ENCODE results near the gene RNF125. TPM values are rescaled to one million over a fixed set of nuclear protein-coding genes. Genes with fewer than 3 reads are reported as not detected.
"Not testable (repeated sequence)": the region's sequence is repeated elsewhere in the genome, so short reads cannot be mapped to it uniquely, and the experiment has no call there.

The RNF125 gene
- total and polyA plus RNA-seq, 4 donors: 1.4 to 9.2 (median 3.3) TPM

DNA sequence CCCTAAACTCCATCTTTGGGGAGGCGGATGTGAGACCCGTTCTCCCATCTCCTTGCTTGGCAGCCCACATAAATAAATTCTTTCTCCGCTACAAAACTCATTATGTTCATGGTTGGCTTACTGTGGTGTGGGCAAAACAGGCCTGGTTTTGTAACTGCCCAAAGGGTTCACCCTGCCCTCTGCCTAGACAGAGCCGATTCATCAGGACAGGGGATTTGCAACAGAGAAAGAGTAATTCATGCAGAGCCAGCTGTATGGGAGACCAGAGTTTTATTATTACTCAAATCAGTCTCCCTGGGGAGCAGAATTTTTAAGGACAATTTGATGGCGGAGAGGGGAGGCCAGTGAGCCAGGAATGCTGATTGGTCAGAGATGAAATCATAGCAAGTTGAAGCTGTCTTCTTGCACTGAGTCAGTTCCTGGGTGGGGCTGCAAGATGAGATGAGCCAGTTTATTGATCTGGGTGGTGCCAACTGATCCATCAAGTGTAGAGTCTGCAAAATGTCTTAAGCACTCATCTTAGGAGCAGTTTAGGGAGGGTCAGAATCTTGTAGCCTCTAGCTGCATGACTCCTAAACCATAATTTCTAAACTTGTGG, 8.4 kb upstream of the RNF125 start:
- Histone ChIP-seq H3K4me1 (ENCODE audit: control insufficient read depth in 5 of 5, insufficient read depth in 5 of 5, low read length in 5 of 5) (no peaks in the 10 kb centered on the region), H3K9ac (ENCODE audit: insufficient read depth in 1 of 2, low read length in 2 of 2) (no peak overlapping the region), H3K9me3 (ENCODE audit: control insufficient read depth in 4 of 4, insufficient read depth in 3 of 4, low read length in 3 of 4) (no peaks in the 10 kb centered on the region), H3K4me3 (no peak overlapping the region), H3K27ac (ENCODE audit: low read depth in 1 of 2, low read length in 1 of 2) (no peak overlapping the region), H3K36me3 (ENCODE audit: control insufficient read depth in 4 of 4, insufficient read depth in 4 of 4, low read length in 4 of 4) (no peaks in the 10 kb centered on the region), H3K27me3 (ENCODE audit: control insufficient read depth in 3 of 3, insufficient read depth in 3 of 3, low read length in 2 of 3) (no peaks in the 10 kb centered on the region)
- ATAC-seq (ENCODE audit: insufficient read depth, low FRiP score) (no peak), DNase-seq (no peak)
- TF ChIP-seq, protein P1, sequence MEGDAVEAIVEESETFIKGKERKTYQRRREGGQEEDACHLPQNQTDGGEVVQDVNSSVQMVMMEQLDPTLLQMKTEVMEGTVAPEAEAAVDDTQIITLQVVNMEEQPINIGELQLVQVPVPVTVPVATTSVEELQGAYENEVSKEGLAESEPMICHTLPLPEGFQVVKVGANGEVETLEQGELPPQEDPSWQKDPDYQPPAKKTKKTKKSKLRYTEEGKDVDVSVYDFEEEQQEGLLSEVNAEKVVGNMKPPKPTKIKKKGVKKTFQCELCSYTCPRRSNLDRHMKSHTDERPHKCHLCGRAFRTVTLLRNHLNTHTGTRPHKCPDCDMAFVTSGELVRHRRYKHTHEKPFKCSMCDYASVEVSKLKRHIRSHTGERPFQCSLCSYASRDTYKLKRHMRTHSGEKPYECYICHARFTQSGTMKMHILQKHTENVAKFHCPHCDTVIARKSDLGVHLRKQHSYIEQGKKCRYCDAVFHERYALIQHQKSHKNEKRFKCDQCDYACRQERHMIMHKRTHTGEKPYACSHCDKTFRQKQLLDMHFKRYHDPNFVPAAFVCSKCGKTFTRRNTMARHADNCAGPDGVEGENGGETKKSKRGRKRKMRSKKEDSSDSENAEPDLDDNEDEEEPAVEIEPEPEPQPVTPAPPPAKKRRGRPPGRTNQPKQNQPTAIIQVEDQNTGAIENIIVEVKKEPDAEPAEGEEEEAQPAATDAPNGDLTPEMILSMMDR (IDR thresholded peaks at IDR 0.05; ENCODE audit: control extremely low read depth, extremely low read depth): no peak
- 95 to 97% methylated on average over 5 of the region's 5 CpGs for WGBS, 2 donors

DNA sequence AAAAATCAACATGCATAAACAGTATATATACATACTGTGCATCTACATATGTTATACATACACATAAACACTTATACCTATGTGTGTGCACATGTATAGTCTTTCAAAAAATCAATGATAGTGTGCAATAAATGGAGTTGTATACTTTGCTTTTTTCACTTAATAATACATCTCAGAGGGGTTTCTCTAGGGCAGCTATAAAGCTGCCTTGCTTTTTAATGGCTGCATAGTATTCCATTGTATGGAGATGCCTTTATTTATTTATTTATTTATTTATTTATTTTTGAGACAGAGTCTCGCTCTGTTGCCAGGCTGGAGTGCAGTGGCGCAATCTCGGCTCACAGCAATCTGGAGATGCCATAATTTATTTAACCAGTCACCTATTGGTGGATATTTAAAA, 7.4 kb upstream of the RNF125 start:
- ATAC-seq (ENCODE audit: insufficient read depth, low FRiP score) (no peak), DNase-seq (no peak)
- H3K27me3 ChIP-seq (ENCODE audit: control insufficient read depth in 3 of 3, insufficient read depth in 3 of 3, low read length in 2 of 3): peaks cover 0 to 6% (median 0%) of the 10 kb centered on the region in 3 donors
- no peaks in the 10 kb centered on the region for H3K4me1 ChIP-seq (ENCODE audit: control insufficient read depth in 5 of 5, insufficient read depth in 5 of 5, low read length in 5 of 5)
- TF ChIP-seq, protein P1 (IDR thresholded peaks at IDR 0.05; ENCODE audit: control extremely low read depth, extremely low read depth): no peak
- H3K9me3 ChIP-seq (ENCODE audit: control insufficient read depth in 4 of 4, insufficient read depth in 3 of 4, low read length in 3 of 4): no peaks in the 10 kb centered on the region
- WGBS, 2 donors: 92 to 98% methylated on average over 3 of the region's 3 CpGs
- H3K4me3 ChIP-seq: no peak overlapping the region
- no peak overlapping the region for H3K9ac ChIP-seq (ENCODE audit: insufficient read depth in 1 of 2, low read length in 2 of 2)
- no peak overlapping the region for H3K27ac ChIP-seq (ENCODE audit: low read depth in 1 of 2, low read length in 1 of 2)
- H3K36me3 ChIP-seq (ENCODE audit: control insufficient read depth in 4 of 4, insufficient read depth in 4 of 4, low read length in 4 of 4): no peaks in the 10 kb centered on the region

DNA sequence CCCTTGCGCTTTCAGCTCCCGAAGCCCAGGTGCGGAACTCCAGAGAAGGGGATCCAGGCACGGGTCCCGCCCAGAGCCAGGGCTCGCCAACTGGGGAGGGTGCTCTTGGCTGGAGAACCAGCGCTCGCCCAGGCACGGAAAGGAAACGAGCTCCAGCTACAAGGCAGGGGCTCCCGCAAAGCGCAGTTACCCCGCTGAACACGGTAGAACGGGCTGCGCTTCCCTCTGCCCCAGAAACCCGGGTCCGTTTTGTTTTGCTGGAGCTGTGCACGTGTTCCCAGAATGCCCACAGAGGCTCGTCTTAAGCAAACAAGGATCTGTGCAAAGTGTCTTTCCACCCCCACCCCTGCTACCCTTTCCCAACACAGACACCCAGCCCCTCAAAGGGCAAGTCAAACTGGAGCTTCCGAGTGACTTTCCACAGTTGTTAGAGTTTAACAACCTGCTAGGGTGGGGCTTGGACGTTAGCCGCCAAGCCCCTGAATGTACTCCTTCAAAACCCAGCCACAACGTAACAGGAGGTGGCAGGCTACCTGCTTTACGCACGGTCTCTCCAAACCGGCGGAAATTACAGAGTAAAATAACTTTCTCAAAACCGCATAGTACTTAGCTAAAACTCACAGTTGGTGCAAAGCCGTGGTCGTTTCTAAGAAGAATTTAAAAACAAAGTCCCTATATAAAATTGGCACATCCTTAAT, 775 bp downstream of the RNF125 start:
- TF ChIP-seq, protein P1 (IDR thresholded peaks at IDR 0.05; ENCODE audit: control extremely low read depth, extremely low read depth): no peak
- Histone ChIP-seq H3K4me3 (peak overlapping the region; percentile 93), H3K27ac (ENCODE audit: low read depth in 1 of 2, low read length in 1 of 2) (peak overlapping the region; percentile 67 to 97), H3K9me3 (ENCODE audit: control insufficient read depth in 4 of 4, insufficient read depth in 3 of 4, low read length in 3 of 4) (no peaks in the 10 kb centered on the region), H3K4me1 (ENCODE audit: control insufficient read depth in 5 of 5, insufficient read depth in 5 of 5, low read length in 5 of 5) (peaks cover 0 to 16% (median 3%) of the 10 kb centered on the region in 5 donors), H3K27me3 (ENCODE audit: control insufficient read depth in 3 of 3, insufficient read depth in 3 of 3, low read length in 2 of 3) (peaks cover 0 to 20% (median 2%) of the 10 kb centered on the region in 3 donors), H3K9ac (ENCODE audit: insufficient read depth in 1 of 2, low read length in 2 of 2) (peak overlapping the region; percentile 16 to 49), H3K36me3 (ENCODE audit: control insufficient read depth in 4 of 4, insufficient read depth in 4 of 4, low read length in 4 of 4) (no peaks in the 10 kb centered on the region)
- DNase-seq (peak; percentile 38 to 40 (median 38)), ATAC-seq (ENCODE audit: insufficient read depth, low FRiP score) (peak; percentile 47)
- 1% methylated on average over 31 of the region's 31 CpGs for WGBS, 2 donors

DNA sequence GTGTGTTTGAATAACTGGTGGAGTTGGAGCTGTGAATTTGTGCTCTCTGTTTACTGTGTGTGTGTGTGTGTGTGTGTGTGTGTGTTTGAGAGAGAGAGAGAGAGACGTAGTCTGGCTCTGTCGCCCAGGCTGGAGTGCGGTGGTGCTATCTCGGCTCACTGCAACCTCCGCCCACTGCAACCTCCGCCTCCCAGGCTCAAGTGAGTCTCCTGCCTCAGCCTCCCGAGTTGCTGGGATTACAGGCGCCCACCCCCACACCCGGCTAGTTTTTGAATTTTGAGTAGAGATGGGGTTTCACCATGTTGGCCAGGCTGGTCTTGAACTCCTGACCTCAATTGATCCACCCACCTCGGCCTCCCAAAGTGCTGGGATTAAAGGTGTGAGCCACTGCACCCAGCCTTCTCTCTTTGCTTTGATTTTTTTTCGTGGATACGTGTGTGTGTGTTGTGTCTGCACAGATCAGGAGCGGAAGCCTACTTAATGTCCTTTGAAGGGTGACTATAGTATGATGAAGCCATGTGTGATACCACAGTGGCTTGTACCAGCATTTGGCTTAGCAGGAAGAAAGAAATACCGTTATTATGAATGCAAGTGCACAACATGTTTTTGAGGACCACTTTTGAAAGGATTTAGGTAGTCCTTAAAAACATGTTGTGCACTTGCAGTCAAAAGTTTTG, 1.5 kb downstream of the RNF125 start:
- not testable (repeated sequence) for H3K9me3 ChIP-seq (ENCODE audit: control insufficient read depth in 4 of 4, insufficient read depth in 3 of 4, low read length in 3 of 4); H3K4me3 ChIP-seq; ATAC-seq (ENCODE audit: insufficient read depth, low FRiP score); H3K36me3 ChIP-seq (ENCODE audit: control insufficient read depth in 4 of 4, insufficient read depth in 4 of 4, low read length in 4 of 4); H3K27ac ChIP-seq (ENCODE audit: low read depth in 1 of 2, low read length in 1 of 2); H3K9ac ChIP-seq (ENCODE audit: insufficient read depth in 1 of 2, low read length in 2 of 2)
- Histone ChIP-seq H3K27me3 (ENCODE audit: control insufficient read depth in 3 of 3, insufficient read depth in 3 of 3, low read length in 2 of 3) (peaks cover 0 to 20% (median 2%) of the 10 kb centered on the region in 3 donors), H3K4me1 (ENCODE audit: control insufficient read depth in 5 of 5, insufficient read depth in 5 of 5, low read length in 5 of 5) (peaks cover 0 to 16% (median 3%) of the 10 kb centered on the region in 5 donors)
- DNase-seq: peak in 1 of 3 donors; percentile 13
- 25 to 28% methylated on average over 14 of the region's 14 CpGs for WGBS, 2 donors

Measured in lung (tissue), 12 donors.